Hematopoietic multipotent progenitor cell treated with erythropoietin and hydrocortisone succinate and interleukin-3 and kit ligand, for 17 days (in vitro differentiated cells): ENCODE measurements around the gene ARMC10.
A peak's percentile ranks its signal among the peaks of the same experiment; 100 is the strongest.
"Not testable (repeated sequence)": the region's sequence is repeated elsewhere in the genome, so short reads cannot be mapped to it uniquely, and the experiment has no call there.

Experiments used
- DNase-seq: peaks from one replicate; pipeline ENCODE4 v3.0.0-alpha.2; 2015; ENCODE audit warnings: low spot score

Gene ARMC10

GRCh38 chr7:103124429-103124979, 49.6 kb downstream of the ARMC10 start:
- no peak for DNase-seq

- DNase-seq, result no peak
These were observed 52.1 kb downstream of the ARMC10 start for GRCh38 chr7:103127006-103127405.

- peak; percentile 10 for DNase-seq
These were observed 55.0 kb downstream of the ARMC10 start for GRCh38 chr7:103129702-103130549.

- DNase-seq, result peak; percentile 33
These were observed 56.1 kb downstream of the ARMC10 start for GRCh38 chr7:103130901-103131624.

GRCh38 chr7:103132995-103133688, 58.2 kb downstream of the ARMC10 start:
- DNase-seq, result peak; percentile 10

- DNase-seq, result peak; percentile 4
These were observed 60.1 kb downstream of the ARMC10 start for GRCh38 chr7:103134836-103135554.

- DNase-seq, result no peak
These were observed 65.1 kb downstream of the ARMC10 start for GRCh38 chr7:103140061-103140460.

GRCh38 chr7:103140685-103141084, 65.7 kb downstream of the ARMC10 start:
- DNase-seq, result no peak

- DNase-seq, result no peak
These were observed 66.9 kb downstream of the ARMC10 start for GRCh38 chr7:103141753-103142404.

- no peak for DNase-seq
These were observed 67.6 kb downstream of the ARMC10 start for GRCh38 chr7:103142494-103142893.

GRCh38 chr7:103143868-103144267, 68.9 kb downstream of the ARMC10 start:
- DNase-seq, result no peak

- not testable (repeated sequence) for DNase-seq
These were observed 69.8 kb downstream of the ARMC10 start for GRCh38 chr7:103144754-103145153.

- peak; percentile 44 for DNase-seq
These were observed 73.4 kb downstream of the ARMC10 start for GRCh38 chr7:103148131-103148993.
